ENCODE measurements around the gene PLPP7.
A peak's percentile ranks its signal among the peaks of the same experiment; 100 is the strongest.

Gene PLPP7

GRCh38 chr9:131281119-131281965 lies 8.2 kb upstream of the PLPP7 start:
- no peak for DNase-seq (ENCODE audit: low spot score)

DNA sequence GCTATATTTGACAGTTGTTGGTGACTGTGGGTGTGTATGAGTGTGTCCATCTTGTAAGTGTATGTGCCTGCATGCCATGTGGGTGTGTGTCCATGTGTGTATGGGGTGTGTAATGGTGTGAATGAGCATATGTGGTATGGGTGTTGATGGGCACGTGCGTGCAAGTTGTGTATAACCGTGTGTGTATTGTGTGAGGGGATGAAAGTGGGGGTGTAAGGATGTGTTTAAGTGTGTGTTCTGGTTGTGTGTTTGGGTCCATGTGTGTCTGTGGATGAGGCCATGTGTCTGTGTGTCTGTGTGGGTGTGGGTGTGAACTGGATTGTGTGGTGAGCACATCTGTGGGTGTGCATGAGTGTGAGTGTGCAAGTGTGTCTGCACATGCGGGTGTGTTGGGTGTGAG lies 7.3 kb upstream of the PLPP7 start:
- no peak for DNase-seq (ENCODE audit: low spot score)

GRCh38 chr9:131282688-131283422 lies 6.7 kb upstream of the PLPP7 start:
- DNase-seq (ENCODE audit: low spot score), result no peak

DNA sequence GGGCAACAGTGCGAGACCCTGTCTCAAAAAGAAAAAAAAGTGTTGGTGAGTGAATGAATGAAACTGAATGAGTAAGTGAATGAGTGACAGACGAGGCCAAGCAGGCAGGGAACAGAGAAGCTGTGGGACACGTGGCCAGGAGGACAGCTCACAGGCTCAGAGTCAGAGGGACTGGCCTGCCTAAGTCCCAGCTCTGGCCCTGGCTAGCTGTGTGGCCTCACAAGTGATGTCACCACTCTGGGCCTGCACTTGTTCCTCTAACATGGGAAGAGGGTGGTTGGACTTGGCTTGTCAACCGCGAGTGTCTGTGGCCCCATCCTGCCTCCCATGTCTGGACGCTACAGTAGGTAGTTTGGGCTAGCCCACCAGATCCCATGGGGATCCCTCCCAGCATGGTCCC lies 4.7 kb upstream of the PLPP7 start:
- no peak for DNase-seq (ENCODE audit: low spot score)

GRCh38 chr9:131287359-131287758 lies 2.2 kb upstream of the PLPP7 start:
- DNase-seq (ENCODE audit: low spot score), result no peak

DNA sequence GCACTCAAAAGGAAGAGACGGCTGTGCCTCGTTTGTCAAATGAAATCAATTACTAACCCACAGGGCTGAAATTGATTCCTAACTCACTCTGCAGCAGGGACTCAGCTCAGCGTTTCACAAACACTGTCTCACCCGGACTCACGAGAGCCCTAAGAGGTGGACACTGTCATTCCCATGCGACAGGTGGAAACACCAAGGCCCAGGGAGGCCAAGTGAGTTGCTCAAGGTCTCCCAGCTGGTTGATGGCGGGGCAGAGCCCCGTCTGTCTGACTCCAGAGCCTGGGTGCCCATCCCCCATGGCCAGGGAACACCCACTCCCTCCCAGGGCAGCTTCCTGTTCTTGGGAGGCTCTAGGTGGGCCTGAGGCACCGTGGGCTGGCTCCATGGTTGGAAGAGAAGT lies 1.3 kb upstream of the PLPP7 start:
- no peak for DNase-seq (ENCODE audit: low spot score)

- no peak for DNase-seq (ENCODE audit: low spot score)
These were observed 678 bp downstream of the PLPP7 start for GRCh38 chr9:131290036-131290766.

DNA sequence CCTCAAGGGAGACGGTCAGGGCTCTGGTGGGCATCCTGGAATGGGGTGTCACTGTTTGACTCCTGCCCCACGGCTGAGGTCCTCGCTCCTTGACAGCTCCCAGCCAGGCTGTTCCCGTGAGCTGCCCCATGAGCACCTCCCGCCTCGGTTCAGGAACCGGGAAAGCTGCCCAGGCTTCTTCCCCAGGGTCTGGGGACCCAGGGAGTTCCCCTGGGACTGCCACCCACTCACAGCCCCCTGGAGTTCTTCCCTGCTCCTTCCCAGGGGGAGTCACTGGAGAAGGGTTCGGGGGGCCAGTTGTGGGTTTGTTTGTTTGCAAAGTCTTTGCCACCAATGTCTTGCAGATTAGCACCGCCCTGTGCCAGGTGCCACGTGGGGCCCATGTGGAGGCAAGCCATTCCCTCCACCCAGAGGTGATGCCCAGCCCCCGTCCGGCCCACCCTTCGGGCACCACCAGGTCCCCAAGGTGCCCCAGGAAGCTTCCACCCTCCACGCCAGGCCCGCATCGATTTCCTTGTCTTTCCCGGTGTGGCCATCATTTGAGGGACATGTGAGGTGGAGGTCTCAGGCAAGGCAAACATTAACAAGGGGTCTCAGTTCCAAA lies 1.3 kb downstream of the PLPP7 start:
- no peak for DNase-seq (ENCODE audit: low spot score)

DNA sequence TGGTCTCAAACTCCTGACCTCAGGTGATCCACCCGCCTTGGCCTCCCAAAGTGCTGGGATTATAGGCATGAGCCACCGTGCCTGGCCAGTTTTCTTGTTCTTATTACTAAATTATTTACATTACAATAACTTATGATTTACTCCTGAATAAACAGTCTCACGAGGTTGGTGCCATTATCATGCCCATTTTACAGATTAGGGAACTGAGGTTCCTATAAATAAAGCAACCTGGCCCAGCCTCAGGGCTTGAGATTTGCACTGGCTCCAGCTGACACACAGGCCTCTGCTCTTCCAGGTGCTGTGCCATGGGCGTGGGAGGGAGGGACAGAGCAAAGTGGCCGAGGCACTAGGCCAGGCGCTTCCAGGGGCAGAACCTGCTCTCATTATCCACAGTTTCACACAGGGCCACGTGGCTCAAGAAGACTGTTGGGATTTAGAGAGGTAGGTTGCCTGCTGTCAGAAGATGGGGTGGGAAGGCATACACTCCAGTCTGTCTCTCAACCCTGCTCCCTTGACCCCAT lies 2.3 kb downstream of the PLPP7 start:
- DNase-seq (ENCODE audit: low spot score), result no peak

GRCh38 chr9:131292937-131293336 lies 3.4 kb downstream of the PLPP7 start:
- DNase-seq (ENCODE audit: low spot score), result no peak

DNA sequence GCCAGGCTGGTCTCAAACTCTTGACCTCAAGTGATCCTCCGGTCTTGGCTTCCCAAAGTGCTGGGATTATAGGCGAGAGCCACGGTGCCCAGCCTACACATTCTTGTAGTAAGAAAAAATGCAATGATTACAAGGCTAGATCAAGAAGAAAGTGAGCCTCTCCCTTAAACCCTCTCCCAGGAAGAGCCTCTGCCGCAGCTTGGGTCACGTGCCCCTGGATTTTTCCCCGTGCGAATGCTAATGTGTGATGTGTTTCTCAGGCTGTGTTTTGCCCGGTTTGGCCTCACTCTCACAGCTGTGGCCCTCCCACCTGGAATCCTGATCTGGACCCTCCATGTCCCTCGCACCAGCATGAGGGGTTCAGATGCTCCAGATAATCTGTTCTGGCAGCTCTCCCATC lies 6.9 kb downstream of the PLPP7 start:
- no peak for DNase-seq (ENCODE audit: low spot score)

DNA sequence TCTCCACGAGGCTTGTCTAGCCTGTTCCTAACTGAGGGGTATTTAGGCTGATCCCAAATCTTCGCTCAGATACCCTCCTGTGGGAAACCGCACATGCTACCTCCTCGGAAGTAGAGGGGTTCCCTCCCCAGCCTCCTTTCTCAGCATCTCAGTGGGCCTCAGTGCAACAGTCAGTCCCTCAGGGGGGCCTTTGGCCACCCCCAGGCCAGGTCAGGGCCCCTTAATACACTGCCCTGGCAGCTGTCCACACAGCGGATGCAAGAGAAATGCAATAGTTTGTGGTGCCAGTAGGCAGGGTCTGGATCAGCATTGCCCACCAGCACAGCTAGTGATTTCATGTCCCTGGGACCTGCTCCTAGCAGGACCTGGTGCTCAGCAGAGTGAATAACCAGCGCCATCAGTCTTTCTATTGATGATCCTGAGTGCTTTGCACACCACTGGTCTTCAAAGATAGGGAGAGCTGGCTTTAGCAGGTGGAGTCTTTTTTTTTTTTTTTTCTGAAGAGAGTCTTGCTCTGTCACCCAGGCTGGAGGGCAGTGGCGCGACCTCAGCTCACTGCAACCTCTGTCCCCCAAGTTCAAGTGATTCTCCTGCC lies 7.5 kb downstream of the PLPP7 start:
- DNase-seq (ENCODE audit: low spot score), result no peak

GRCh38 chr9:131297903-131298302 lies 8.4 kb downstream of the PLPP7 start:
- peak; percentile 16 for DNase-seq (ENCODE audit: low spot score)

GRCh38 chr9:131298341-131298740 lies 8.8 kb downstream of the PLPP7 start:
- no peak for DNase-seq (ENCODE audit: low spot score)

DNA sequence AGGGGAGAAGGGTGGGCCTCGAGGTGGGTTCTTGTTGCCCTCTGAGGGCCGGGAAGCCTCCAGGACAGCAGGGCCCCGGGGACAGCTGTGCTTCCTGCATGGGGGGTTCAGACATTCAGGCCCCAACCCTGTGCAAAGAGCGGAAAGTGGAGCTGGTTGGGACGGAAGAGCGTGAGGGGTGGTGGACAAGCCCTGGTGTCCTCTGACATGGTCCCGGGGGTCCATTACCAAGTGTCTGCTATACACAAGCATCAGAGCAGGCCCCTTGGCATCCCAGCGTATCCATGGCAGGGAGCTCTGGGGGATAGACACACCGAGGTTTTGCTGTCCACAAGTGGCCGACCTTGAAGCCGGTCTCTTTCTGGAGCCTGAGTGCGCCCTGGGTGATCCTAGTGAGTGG lies 9.3 kb downstream of the PLPP7 start:
- DNase-seq (ENCODE audit: low spot score), result no peak

DNA sequence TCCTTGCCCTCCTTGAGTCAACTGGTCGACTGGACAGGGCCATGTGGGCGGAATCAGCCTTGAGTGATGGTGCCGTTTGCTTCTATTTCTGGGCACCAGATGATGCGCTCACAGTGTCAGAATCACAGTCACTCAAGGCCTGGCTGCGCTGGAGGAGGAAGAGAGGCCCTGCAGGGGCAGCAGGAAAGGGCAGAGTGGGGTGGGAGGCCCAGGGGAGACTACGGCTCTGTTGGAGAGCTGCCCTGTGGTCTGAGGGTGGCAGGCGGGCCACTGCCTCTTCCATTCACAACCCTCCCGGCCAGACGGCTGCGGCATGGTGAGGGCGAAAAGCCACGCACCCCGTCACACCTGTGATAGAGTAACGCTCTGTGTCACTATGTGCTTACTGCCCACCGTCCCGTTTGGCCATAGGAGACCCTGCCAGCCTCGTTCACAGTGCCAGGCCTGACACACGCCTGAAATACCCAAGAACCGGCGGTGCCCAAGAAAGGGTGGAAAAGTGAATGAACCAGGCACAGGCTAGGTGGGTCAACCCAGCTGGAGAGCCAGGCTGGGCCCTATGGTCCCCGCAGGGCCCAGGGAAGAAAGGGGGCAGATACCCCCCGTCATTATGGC lies 9.9 kb downstream of the PLPP7 start:
- no peak for DNase-seq (ENCODE audit: low spot score)

DNA sequence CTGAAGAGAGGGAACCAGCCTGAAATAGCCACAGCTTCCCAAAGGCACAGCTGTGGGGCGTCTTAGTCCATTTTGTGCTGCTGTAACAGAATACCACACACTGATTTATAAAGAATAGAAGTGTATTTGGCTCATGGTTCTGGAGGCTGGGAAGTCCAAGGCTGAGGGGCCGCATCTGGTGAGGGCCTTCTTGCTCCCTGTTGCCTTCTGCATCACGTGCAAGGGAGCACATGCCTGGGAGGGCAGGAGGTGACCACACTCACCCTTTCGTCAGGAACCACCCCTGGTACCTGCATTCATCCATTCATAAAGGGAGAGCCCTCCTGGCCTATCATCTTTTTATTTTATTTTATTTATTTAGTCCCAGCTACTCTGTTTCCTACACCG lies 10.4 kb downstream of the PLPP7 start:
- no peak for DNase-seq (ENCODE audit: low spot score)

- DNase-seq (ENCODE audit: low spot score), result no peak
These were observed 10.9 kb downstream of the PLPP7 start for GRCh38 chr9:131300444-131300843.

DNA sequence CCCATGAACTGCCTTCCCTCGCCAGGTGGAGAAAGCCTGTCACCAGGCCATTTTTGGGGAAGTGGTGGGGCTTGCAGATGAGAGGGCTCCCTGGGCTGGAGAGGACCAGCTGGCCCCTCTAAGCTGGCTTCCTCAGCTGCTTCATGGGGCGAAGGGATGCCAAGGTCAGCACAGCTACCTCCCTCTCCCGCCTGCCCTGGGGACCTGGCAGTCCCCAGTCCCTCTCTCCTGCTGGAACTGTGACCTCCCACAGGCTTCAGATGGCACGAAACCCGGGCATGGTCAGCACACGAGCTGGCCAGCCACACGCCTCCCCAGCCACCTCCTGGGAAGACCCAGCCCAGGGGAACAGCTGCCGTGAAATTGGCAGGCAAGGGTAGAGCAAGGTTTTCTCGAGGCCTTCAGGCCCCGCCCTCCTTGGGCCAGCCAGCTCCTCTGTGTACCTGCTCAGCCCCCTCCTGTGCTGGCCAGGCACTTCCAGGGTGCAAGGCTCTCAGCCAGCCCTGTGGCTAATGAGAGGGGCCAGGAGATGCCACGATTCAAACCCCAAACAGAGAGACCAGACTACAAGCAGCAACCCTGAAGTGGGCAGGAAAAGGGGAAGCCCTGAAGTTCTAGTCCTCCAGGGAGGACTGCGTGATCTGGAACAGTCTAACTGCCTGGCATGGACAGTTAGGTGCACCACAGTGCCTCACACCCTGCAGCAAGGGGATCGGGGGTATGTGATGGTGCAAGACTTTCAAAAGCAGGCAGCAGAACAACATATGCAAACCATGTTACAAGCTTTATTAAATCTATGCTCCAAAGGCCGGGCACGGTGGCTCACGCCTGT lies 12.9 kb downstream of the PLPP7 start:
- no peak for DNase-seq (ENCODE audit: low spot score)

Measured in hematopoietic multipotent progenitor cell treated with erythropoietin and hydrocortisone succinate and interleukin-3 and kit ligand, for 15 days (in vitro differentiated cells).